GM19023 (cell line): Measurements from ENCODE around the gene PLK3.

Source experiments
- ATAC-seq: cut with Tn5 transposase; IDR thresholded peaks from one replicate; pipeline ENCODE4 v1.9.1; 2021; ENCODE audit warnings: mild to moderate bottlenecking, moderate library complexity; ENCODE audit not compliant: unreplicated experiment

Gene PLK3

GRCh38 chr1:44849575-44850132 lies 49.5 kb downstream of the PLK3 start:
- ATAC-seq, result no peak

DNA sequence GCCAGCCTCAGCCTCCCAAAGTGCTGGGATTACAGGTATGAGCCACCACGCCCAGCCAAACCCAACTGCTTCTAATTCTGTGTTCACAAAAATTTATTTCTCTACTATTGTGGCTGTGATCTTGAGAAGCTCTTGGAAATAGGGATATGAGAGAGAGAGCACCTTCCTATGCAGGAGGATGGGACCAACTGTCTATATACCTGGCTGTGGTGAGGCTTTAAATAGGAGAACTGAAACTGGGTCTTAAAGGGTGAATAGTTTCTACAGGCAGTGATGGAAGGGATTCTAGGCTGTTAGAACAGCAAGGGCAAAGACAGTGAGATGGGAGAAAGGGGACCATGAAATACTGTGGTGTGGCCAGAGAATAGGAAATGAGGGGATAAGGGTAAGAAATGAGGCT lies 51.1 kb downstream of the PLK3 start:
- no peak for ATAC-seq

DNA sequence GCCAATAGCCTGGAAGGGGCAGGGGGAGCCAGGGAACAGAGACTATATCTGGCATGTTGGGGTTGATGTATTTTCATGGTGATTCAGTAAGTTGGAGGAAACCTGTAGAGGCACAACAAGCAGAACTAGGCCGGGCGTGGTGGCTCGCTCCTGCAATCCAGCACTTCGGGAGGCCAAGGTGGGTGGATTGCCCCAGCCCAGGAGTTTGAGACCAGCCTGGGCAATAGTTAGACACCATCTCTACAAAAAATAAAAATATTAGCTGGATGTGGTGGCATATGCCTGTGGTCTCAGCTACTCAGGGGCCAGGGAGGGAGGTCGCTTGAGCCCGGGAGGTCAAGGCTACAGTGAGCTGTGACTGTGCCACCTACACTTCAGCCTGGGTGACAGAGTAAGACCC lies 53.0 kb downstream of the PLK3 start:
- ATAC-seq, result no peak

DNA sequence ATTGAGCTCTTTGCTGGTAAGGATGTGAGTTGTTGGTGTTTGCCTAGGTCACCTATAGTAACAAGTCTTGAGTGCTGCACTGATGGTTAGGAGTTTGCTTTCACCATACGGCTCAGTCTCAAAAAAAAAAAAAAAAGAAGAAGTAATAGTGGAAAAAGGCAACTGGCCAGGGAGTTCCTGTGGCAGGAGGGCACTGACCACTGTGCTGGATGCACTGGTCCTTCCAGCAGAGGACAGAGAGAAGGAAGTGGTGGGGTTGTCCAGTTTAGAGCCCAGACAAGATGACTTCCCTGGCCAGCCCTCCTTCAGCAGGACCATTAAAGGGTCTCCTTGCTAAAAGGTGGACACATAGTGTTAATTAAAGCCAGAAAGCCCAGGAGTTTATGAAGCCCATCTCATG lies 54.8 kb downstream of the PLK3 start:
- ATAC-seq, result no peak
